T follicular helper cell (primary cell): ENCODE data around the gene SOS1.
"Not testable (repeated sequence)": the region's sequence is repeated elsewhere in the genome, so short reads cannot be mapped to it uniquely, and the experiment has no call there.

Source experiments
- DNase-seq: peaks from one replicate; pipeline ENCODE4 v3.0.0-alpha.2; 2020; ENCODE audit warnings: low read depth

Gene SOS1

GRCh38 chr2:38971377-38971776 is 149.5 kb downstream of the SOS1 start:
- DNase-seq = no peak

GRCh38 chr2:38968021-38968420 is 152.8 kb downstream of the SOS1 start:
- no peak for DNase-seq

GRCh38 chr2:38966678-38967077 is 154.2 kb downstream of the SOS1 start:
- DNase-seq = no peak

- DNase-seq = no peak
Measured at GRCh38 chr2:38966006-38966405, 154.8 kb downstream of the SOS1 start.

GRCh38 chr2:38960609-38961320 is 160.1 kb downstream of the SOS1 start:
- DNase-seq = no peak

- DNase-seq = peak; percentile 44
Measured at GRCh38 chr2:38959938-38960608, 160.8 kb downstream of the SOS1 start.

- no peak for DNase-seq
Measured at GRCh38 chr2:38959466-38959865, 161.4 kb downstream of the SOS1 start.

GRCh38 chr2:38957972-38958371 is 162.9 kb downstream of the SOS1 start:
- no peak for DNase-seq

GRCh38 chr2:38951766-38952165 is 169.1 kb downstream of the SOS1 start:
- no peak for DNase-seq

- DNase-seq = no peak
Measured at GRCh38 chr2:38948995-38949394, 171.9 kb downstream of the SOS1 start.

- no peak for DNase-seq
Measured at GRCh38 chr2:38948387-38948882, 172.4 kb downstream of the SOS1 start.

GRCh38 chr2:38947241-38948239 is 173.3 kb downstream of the SOS1 start:
- peak; percentile 41 for DNase-seq

GRCh38 chr2:38945911-38946310 is 174.9 kb downstream of the SOS1 start:
- DNase-seq = no peak

GRCh38 chr2:38945372-38945771 is 175.5 kb downstream of the SOS1 start:
- no peak for DNase-seq

GRCh38 chr2:38943784-38944183 is 177.1 kb downstream of the SOS1 start:
- no peak for DNase-seq

- no peak for DNase-seq
Measured at GRCh38 chr2:38940746-38941145, 180.1 kb downstream of the SOS1 start.

GRCh38 chr2:38937548-38937947 is 183.3 kb downstream of the SOS1 start:
- DNase-seq = no peak

- not testable (repeated sequence) for DNase-seq
Measured at GRCh38 chr2:38936516-38936915, 184.3 kb downstream of the SOS1 start.

GRCh38 chr2:38935568-38936172 is 185.2 kb downstream of the SOS1 start:
- DNase-seq = no peak

GRCh38 chr2:38934742-38935141 is 186.1 kb downstream of the SOS1 start:
- no peak for DNase-seq

GRCh38 chr2:38933653-38934052 is 187.2 kb downstream of the SOS1 start:
- DNase-seq = no peak

- no peak for DNase-seq
Measured at GRCh38 chr2:38932586-38932985, 188.3 kb downstream of the SOS1 start.
